HG03064 (cell line): Measurements from ENCODE around the gene S100A9.
"Not testable (repeated sequence)": the region's sequence is repeated elsewhere in the genome, so short reads cannot be mapped to it uniquely, and the experiment has no call there.

ENCODE experiments used
- ATAC-seq: cut with Tn5 transposase; IDR thresholded peaks from one replicate; pipeline ENCODE4 v1.9.1; 2021; ENCODE audit warnings: low read depth; ENCODE audit not compliant: unreplicated experiment

S100A9 gene

DNA sequence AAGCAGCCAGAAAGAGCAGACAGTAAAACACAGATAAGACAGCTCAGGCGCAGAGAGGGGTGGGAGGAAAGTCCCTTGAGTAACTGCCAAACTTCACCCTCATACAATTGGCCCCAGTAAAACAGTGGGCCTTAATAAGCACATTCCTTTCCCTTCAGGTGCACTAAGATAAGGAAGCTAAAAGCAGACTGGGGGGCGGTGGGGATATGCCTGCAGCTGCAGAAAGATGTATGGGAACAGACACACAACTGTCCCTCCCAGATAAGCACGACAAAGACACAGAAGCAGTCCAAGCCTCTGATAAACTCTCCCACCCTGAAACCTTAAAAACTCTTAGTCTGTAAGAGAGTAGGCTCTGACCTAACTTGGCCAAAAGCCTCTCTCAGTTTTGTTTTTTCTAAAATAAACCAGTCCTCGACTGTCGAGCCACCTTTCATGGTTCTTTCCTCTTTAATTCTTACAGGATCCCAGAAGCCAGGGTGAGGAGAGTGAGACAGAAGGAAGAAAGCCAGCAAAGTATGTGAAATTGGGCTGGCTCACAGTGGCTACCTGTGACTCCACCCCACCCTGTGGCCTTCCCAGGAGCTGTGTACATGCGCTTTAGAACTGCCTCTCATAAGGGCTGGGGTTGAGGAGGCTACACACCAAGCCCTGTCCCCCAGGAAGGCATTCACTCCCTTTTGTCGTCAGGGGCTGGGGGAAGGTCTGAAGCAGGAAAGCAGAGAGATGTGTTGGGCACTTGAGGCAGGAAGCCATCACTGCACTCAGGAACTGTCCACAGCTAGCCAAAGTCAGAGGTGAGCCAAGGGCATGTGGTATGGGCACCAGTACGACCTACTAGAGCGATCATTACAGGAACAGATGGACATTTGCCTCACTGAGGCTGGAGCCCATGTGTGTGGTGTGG, 13.6 kb upstream of the S100A9 start:
- no peak for ATAC-seq

DNA sequence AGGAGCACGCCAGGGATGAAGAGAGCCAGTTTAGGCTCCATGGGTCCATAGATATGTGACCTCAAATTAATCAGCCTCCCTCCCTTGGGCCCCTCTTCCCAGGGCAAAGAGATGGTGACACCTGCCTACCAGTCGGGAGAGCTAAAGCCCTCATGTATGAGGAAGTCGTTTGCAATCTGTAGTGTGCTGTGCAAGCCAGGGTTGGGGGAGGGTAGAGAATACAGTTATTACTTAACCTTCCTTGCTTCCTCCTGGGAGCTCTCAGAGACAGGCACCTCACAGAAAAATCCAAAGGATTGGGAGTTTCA, 13.0 kb upstream of the S100A9 start:
- ATAC-seq: no peak

DNA sequence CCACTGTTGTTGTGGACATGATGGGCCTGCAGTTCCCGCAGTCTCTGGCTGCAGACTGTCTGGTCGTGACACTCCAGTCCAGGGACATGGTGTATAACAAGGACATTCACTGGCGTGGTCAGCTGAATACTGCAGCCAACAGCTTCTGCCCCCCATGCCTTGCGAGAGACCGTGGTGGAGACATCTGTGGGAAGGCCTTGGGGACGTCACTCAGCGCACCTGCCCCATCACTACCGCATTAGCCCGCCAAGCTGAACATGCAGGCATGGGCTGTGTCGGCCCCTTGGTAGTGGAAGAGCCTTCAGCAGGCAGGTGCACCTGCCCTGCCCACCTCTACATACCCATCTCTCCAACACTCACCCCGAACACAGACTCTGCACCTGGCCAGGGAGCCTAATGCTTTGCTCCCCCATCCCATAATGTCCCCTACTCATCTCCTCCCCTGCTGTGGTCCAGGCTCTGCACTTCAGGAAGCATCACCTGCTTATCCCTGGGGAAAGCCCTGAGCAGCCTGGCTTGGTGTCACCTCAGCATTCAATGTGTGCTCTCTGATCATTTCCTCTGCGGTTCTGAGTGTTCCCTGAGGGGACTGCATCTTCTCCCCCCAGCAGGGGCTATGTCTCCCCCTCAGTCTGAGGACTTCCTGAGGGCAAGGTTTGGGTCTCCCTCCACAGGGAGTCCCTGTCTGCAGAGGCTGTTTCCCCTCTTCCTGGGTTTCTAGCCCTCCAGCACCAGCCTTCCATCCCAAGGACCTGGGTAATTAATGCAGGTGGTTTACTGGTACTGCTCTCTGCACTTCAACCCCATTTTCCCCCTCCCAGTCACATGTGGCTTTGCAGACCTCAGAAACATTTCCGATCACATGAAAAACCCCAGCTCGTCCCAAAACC, 12.2 kb upstream of the S100A9 start:
- ATAC-seq: no peak

DNA sequence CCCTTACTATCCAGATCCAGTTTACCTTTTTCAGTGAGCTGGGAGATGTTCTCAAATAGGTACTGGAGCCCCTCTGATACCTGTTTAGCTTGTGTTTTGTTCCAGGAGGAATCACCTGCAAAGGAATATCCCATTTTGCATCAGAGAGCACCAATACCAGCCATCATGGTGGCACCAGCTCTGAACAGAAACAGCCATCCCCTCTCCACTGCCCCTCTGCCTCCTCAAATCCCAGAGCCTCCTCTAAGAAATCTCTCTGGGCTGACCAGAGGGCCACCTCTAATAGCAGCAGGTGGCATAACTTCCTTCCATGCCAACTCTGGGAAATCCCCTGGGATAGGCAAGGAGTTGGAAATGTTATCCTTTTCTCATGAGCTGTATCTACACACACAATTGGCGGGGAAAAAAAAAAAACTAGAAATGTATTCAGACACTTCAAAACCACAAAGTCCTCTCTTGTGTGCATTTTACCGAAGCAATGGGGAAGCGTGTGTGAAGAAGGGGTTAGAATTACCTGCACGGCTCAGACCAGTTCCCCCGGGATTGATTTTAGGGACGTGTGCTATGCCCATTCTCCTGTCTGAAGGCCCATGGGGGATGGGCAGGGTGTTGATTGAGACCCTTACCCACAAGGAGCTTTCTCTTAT, 11.5 kb upstream of the S100A9 start:
- ATAC-seq: no peak

DNA sequence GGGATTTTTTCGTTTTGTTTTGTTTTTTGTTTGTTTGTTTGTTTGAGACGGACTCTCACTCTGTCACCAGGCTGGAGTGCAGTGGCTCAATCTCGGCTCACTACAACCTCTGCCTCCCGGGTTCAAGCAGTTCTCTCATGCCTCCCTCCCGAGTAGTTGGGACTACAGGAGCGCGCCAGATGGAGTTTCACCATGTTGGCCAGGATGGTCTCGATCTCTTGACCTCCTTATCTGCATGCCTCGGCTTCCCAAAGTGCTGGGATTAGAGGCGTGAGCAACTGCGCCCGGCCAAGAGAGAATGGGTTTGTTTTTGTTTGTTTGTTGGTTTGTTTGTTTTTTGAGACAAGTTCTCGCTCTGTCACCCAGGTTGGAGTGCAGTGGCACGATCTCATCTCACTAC, 10.6 kb upstream of the S100A9 start:
- not testable (repeated sequence) for ATAC-seq

DNA sequence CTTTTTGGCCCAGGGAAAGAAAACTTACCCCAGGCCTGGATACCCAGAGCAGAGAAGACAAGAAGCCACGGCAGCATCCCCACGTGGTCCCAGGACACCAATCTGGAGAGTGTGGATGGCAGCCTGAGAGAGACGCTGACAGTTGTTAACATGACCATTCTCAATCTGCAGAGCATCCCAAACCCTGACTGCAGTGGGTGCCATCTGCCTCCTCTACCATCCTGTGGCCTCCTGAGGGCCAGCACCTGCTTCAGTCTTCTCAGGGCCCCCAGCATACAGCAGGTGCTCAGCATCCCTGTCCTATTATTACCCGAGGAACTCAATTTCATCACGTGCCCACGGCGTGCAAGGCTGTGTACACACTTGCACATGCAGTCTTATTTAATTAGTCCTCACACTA, 9.8 kb upstream of the S100A9 start:
- no peak for ATAC-seq

DNA sequence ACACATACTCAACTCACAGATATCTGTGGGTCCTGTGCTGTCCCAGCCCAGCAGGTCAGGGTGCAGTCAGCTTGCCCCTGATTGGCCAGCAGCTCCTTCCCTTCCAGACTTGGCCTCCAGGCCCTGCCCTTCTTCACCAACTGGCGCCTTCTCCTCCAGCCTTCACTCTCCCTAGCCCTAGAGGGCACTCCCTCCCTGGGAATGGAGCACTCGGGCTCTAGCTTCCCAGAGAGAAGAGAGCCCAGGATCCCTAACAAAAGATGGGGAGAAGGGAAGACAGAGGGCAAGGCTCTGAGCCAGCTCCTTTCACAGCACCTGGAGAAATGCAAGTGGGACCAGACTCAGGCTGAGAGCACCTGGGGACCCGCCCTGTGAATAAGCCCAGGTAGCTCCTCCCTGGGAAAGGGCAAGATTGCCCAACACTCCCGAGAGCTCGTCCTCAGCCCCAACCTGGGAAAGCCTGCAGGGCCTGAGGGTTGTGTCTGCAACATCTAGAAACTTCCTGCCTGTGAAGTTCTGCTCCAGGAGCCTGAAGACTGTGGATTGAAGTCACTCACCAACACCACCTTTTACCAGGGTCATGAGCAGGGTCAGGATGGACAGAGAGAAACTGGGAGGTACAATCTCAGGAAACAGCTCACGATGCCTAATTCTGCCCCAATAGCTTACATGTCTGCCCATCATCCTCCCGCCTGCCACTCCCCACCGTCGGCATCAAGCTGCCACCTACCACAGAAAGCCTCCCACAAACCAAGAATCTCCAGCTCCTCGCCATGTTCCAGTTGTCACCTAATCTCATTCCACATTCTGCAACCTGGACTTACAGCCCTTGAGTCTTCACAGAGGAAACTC, 8.9 kb upstream of the S100A9 start, which contains the start of gene PGLYRP4:
PGLYRP4 (minus strand) TSS at position 331 of the 852 bp plus-strand sequence. CDS start 909 bp downstream, outside the sequence.
- ATAC-seq: no peak

DNA sequence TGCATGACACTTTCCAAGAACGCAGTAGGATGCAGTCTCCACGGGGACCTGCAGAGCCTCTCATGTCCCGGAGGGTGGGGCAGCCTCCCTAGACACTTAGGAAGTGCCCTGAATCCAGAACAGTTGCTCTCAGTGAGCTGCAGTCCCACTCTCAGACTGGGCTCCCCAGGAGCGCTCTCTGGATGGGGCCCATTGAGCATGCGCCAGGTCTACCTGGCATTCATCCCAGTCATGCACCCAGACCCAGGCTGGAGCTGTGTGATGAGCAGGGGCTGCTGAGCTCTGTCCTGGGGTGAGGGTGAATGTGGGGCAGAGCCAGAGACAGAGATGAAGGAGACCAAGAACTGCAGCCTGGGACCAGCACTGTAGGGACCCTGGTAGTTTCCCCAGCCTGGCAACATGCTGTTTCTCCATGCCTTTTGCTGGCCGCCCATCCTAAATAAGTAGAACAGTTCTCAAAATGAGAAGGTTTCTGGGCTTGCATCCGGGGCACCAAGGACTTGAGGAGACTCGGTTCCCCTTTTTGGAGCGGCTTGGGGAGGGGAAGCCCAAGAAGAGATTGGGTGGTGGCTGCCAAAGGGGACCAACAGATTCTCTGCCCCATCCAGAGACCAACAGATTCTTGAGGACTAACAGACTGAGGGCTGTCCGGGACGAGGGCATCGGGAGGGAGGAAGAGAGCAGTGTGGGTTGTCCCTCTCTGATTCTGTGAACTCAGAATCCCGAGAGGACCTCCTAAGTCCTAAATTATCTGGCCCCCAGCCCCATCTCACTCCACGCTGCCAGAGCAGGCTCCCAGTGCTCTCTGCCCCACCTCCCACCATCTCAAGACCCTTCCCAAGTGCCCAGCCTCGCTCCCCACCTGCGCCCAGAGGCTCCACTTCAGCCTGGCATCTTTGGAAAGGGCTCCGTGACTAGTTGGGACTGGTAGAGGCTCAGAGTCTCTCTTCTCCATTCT, 8.0 kb upstream of the S100A9 start:
- no peak for ATAC-seq

DNA sequence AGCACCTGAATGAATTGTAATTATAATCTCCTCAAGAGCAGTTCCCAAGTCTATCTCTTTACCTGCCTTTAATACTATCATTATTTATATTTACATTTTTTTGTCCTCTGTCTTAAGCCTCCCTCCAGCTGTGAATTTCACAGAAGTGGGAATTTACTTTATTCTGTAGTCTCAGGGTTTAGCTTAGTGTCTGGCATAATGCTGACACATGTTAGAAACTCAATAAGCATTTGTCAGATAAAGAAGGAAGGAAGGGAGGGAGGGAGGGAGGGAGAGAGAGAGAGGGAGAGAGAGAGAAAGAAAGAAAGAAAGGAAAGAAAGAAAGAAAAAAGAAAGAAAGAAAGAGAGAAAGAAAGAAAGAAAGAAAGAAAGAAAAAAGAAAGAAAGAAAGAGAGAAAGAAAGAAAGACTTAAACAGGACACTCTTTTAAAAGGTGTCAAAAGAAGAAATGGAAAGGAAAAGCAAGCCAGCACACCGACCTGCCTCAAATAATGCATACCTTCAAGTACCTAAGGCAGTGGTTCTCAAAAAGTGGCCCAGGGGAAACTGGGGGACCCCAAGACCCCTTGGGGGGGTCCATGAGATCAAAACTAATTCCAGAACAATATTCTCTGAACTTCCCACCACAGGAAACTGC, 7.2 kb upstream of the S100A9 start:
- ATAC-seq: no peak

DNA sequence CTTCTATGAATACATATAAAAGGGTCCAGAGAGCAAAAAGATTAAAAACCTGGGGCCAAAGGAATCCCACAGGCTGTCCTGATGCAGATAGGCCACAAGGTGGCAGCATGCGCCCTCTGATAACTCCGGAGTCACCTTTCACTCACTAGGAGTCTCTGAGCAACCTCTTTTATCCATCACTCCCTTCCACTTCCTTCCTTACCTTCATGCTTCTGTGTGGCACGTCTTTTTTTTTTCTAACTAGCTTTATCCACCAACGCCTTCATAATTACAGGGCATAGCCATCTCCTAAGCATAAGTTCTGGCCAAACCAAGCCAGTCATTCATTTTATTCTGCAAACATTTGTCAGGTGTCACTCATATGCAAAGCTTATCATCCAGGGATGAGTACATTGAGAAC, 5.1 kb upstream of the S100A9 start:
- ATAC-seq: no peak

DNA sequence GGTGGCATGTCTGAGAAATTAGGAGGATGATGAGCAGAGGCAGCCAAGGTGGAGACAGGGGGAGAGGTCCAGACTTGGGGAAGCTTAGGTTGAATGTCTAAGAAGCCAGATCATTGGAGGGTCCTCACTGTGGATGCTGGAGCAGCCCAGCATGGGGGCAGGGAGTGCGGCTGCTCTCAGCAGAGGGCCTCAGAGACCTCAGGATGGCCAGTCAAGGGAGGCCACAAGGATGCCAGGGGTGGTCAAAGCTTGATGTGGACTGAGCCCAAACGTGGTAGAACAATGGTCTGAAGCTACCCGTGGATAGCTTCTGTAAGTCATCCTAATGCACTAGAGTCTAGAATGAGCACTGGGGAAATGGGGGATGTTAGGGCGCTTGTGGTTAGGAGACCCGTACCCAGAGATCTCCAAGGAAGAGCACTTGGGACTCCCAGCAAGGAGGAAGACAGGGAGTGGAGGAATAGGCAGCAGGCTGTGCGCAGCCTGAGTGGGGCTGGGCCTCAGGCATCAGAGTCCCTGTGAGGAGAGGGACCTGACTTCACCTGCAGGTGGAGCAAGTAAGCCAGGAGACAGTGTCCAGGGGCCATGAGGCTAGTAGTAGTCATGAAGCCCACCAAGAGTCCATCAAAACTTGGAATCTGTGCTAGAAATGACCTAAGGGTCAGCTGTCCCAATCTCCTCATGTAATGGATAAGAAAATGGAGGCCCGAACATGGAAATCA, 4.3 kb upstream of the S100A9 start:
- ATAC-seq: no peak

DNA sequence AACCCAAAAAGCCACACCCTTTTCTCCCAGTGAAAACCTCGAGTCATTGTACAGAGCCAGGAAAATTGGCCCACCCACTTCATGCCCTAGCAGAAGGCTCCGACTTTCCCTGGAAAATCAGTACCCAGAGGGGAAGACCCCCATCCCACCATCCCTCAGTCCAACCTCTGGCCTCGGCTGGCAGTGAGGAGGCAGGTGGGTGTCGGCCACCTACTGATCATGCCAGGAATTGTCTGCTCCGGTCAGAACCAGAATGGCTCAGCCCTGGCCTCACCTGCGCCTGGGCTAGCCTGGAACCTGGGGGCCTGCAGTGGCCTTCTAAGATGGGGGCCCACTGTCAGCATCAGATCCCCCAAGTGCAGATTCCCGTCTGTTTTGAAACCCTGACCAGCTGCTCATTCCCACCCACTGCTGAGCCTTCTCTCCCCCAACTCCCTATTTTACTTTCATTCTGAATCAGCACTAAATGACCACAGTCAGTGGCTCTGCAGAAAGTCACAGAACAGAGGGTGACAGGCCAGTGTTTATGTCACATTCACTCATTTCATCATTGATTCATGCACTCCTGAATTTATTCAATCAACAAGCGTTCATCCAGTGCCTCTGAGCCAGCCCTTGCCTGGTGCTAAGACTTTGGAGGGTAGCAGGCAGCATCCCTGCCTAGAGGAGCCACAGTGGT, 3.0 kb upstream of the S100A9 start:
- no peak for ATAC-seq

DNA sequence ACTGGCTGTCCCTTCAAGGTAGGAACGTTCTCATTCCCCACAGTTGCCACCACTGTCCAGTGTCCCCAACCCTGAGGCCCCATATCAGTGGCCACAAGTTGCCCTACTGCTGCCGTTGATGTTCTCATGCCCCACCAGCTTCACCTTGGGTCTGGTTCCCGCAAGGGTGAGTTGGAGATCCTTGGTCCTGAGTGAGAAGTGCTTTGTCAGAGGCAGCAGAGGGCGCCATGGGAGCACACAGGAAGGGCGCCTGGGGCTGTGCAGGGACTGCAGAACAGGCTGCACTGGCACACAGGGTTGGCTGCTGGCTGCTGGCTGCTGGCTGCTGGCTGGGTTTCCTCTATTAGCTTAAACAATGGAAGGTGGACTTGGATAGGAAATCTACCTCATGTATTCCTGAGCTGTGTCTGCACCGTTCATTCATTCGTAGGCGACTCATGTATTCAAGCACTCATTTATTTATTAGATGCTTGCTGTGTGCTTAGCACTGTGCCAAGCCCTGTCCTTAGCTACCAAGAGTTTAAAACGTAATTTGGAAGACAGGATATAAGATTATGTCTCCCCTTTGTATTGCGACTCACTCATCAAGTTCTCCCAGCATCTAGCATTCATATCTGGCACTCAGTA, 2.1 kb upstream of the S100A9 start:
- no peak for ATAC-seq

DNA sequence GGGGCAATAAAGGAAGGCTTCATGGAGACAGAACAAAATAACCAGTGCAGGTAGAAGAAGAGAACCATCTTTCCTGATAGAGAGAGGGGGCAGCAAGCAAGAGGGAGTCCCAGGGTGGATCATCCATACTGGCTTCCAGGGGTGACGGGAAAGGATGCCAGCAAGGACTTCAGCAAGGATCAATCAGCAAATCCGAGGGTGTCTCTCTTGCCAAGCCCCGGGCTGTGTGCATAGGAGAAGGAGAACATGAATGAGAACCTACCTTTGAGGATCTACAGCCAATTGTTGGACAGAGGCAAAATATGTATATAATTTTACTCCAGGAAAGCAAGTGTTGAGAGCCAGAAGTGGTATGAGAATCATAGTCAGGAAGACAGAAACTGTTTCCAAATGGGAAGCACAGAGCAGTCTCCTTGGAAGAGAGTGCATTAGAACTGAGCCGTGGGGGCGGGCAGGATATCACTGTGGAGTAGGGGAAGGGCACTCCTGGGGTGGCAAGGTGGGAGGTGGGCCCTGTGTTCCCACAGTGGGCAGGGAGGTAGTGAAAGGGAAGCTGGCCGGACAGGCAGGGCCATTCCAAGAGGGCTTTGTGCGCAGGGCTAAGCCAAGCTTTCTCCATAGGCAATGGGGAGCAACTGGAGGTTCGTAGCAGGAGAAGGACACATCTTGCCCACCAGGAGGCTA, 1.1 kb upstream of the S100A9 start:
- no peak for ATAC-seq

DNA sequence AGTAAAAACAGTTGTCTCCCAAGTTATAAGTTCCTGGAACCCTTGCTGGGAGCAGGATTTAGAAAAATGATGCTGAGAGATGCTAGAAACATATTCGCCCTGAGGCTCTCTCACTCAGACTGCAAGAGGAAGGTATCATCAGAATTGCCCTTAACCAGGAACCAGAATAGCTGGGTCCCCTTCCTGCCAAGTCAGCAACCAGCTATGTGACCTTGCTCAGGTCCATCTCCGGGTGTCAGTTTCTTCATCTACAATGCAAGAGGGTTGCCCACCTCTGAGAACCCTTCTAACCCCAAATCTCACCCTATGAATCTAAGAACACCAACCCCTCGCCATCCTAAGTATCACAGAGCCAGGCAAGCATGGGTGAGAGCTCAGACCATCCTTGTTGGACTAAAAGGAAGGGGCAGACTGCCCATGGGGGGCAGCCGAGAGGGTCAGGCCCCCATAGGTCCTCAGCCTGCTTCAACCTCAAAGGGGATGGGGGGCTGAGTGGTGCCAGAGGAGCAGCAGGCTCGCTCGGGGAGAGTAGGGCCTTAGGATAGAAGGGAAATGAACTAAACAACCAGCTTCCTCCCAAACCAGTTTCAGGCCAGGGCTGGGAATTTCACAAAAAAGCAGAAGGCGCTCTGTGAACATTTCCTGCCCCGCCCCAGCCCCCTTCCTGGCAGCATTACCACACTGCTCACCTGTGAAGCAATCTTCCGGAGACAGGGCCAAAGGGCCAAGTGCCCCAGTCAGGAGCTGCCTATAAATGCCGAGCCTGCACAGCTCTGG, 390 bp upstream of the S100A9 start:
- ATAC-seq: no peak

DNA sequence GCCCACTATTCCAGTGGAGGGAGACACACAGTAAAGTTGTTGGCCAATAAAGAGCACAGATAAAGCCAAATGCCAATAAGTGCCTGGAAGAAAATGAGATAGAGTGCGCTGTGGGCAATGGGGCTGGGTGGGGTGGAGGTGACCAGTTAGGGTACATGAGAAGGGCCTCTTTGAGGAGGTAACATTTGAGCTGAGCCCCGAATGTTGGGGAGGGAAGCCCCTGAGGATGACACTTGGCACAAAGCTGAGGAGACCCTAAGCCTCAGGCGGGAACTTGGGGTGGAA, 979 bp downstream of the S100A9 start:
- ATAC-seq: no peak
